ENCODE results near the gene PROSER3.

PROSER3 gene

DNA sequence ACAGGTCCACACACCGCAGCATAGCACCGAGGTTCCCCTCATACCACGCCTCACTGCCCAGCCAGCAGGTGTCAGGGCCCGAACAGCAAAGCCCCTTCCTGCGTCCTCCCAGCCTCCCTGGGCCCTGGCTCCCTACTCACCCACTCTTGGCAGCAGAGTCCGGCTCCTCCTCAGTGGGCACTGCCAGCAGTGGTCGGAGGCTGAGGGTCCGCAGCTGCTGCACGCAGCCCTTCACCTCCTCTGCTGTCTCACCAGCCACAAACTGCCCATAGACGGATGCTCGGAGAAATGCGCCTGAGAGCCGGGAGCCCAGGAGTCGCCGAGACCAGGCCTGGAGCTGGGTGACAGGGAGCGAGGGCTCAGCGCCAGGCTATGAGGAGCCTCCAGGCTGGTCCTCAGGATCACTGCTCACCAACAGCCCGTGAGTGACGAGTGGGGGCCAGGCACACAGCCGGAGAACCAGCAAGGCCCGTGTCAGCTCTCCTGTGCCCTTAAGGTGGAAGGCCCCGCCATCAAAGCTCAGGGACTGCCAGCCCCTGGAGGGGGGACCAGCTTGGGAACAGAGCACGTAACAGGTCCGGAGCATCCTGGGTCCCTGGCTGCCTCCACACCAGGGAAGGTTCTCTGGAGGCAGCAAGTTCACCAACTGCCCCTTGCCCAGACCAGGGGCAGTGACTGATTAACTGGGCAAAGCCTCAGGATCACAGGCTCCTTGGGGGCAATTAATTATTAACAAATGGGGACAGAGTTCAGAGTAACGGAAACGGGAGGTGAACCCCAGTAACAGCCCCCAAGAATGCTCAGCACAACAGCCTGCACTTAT is 54.5 kb downstream of the PROSER3 start, which contains the start of gene PRODH2:
Gene PRODH2 (minus strand): TSS at position 626 of the 823 bp plus-strand sequence. CDS start 40 bp downstream, at position 586.
- no peak for TF ChIP-seq EP300 (IDR thresholded peaks at IDR 0.05; ENCODE audit: borderline replicate concordance)

GRCh38 chr19:35813043-35813890 is 55.3 kb downstream of the PROSER3 start:
- TF ChIP-seq FOXM1 (IDR thresholded peaks at IDR 0.05; ENCODE audit: borderline replicate concordance, low read depth): no peak
- no peak for TF ChIP-seq TCF12 (IDR thresholded peaks at IDR 0.05; ENCODE audit: low read depth)
- TF ChIP-seq MAX (IDR thresholded peaks at IDR 0.05): no peak
- TF ChIP-seq, protein P1, sequence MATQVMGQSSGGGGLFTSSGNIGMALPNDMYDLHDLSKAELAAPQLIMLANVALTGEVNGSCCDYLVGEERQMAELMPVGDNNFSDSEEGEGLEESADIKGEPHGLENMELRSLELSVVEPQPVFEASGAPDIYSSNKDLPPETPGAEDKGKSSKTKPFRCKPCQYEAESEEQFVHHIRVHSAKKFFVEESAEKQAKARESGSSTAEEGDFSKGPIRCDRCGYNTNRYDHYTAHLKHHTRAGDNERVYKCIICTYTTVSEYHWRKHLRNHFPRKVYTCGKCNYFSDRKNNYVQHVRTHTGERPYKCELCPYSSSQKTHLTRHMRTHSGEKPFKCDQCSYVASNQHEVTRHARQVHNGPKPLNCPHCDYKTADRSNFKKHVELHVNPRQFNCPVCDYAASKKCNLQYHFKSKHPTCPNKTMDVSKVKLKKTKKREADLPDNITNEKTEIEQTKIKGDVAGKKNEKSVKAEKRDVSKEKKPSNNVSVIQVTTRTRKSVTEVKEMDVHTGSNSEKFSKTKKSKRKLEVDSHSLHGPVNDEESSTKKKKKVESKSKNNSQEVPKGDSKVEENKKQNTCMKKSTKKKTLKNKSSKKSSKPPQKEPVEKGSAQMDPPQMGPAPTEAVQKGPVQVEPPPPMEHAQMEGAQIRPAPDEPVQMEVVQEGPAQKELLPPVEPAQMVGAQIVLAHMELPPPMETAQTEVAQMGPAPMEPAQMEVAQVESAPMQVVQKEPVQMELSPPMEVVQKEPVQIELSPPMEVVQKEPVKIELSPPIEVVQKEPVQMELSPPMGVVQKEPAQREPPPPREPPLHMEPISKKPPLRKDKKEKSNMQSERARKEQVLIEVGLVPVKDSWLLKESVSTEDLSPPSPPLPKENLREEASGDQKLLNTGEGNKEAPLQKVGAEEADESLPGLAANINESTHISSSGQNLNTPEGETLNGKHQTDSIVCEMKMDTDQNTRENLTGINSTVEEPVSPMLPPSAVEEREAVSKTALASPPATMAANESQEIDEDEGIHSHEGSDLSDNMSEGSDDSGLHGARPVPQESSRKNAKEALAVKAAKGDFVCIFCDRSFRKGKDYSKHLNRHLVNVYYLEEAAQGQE (IDR thresholded peaks at IDR 0.05; ENCODE audit: low read depth): no peak

GRCh38 chr19:35816262-35816661 is 58.3 kb downstream of the PROSER3 start:
- TF ChIP-seq TEAD4 (IDR thresholded peaks at IDR 0.05) (no peak), TCF12 (IDR thresholded peaks at IDR 0.05; ENCODE audit: low read depth) (no peak), EGR1 (IDR thresholded peaks at IDR 0.05) (no peak), NFIC (IDR thresholded peaks at IDR 0.05) (no peak), RAD21 (IDR thresholded peaks at IDR 0.05; ENCODE audit: low read depth) (no peak), YY1 (IDR thresholded peaks at IDR 0.05; ENCODE audit: low read depth) (no peak), FOXM1 (IDR thresholded peaks at IDR 0.05; ENCODE audit: borderline replicate concordance, low read depth) (no peak), ZBTB7A (IDR thresholded peaks at IDR 0.05; ENCODE audit: low read depth) (no peak), MAX (IDR thresholded peaks at IDR 0.05) (no peak), CREB1 (IDR thresholded peaks at IDR 0.05; ENCODE audit: low read depth) (no peak)
- TF ChIP-seq, protein P1 (IDR thresholded peaks at IDR 0.05; ENCODE audit: low read depth): no peak

DNA sequence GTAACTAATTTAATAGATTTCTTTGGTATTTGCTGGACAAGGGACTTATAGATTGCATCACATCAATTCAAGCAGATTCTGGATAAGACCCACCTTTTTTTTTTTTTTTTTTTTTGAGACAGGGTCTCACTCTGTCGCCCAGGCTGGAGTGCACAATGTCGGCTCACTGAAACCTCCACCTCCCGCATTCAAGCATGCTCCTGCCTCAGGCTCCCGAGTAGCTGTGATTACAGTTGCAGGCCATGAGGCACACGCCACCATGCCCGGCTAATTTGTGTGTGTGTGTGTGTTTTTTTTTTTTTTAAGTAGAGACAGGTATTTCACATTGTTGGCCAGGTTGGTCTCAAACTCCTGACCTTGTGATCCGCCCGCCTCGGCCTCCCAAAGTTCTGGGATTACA is 58.9 kb downstream of the PROSER3 start:
- TF ChIP-seq, protein P1 (IDR thresholded peaks at IDR 0.05; ENCODE audit: low read depth): no peak
- TF ChIP-seq FOXM1 (IDR thresholded peaks at IDR 0.05; ENCODE audit: borderline replicate concordance, low read depth) (no peak), ZBTB7A (IDR thresholded peaks at IDR 0.05; ENCODE audit: low read depth) (no peak), CEBPB (IDR thresholded peaks at IDR 0.05) (no peak), TAF1 (IDR thresholded peaks at IDR 0.05; ENCODE audit: low read depth) (no peak), TEAD4 (IDR thresholded peaks at IDR 0.05) (no peak), TCF12 (IDR thresholded peaks at IDR 0.05; ENCODE audit: low read depth) (no peak), EP300 (IDR thresholded peaks at IDR 0.05; ENCODE audit: borderline replicate concordance) (no peak), RAD21 (IDR thresholded peaks at IDR 0.05; ENCODE audit: low read depth) (no peak), CREB1 (IDR thresholded peaks at IDR 0.05; ENCODE audit: low read depth) (no peak), USF1 (IDR thresholded peaks at IDR 0.05) (no peak), MAX (IDR thresholded peaks at IDR 0.05) (no peak), NFIC (IDR thresholded peaks at IDR 0.05) (no peak), YY1 (IDR thresholded peaks at IDR 0.05; ENCODE audit: low read depth) (no peak), EGR1 (IDR thresholded peaks at IDR 0.05) (no peak)

All from Ishikawa (cell line).